Sigmoid colon (tissue), 4 donors: ENCODE results near the gene CIDEA.
"Not testable (repeated sequence)": the region's sequence is repeated elsewhere in the genome, so short reads cannot be mapped to it uniquely, and the experiment has no call there.

Experiments used
- EP300 ChIP-seq, 4 donors: sonication (generic); formaldehyde crosslinking; IDR thresholded peaks; one replicate each; pipeline ENCODE4 v1.6.1; 2017; ENCODE audit warnings: antibody characterized with exemption in 4 of 4
- POLR2A ChIP-seq, 2 donors: fragments of 450-650 bp; IDR thresholded peaks; one replicate each; pipeline ENCODE4 v1.6.1; 2016; ENCODE audit warnings: antibody characterized with exemption in 2 of 2, mild to moderate bottlenecking in 2 of 2, moderate library complexity in 2 of 2
- TF ChIP-seq, protein P1 (sequence below), 4 experiments: fragments of 450-650 bp in 3 of 4; fragments of 200-600 bp in 1 of 4; IDR thresholded peaks; one replicate each; pipeline ENCODE4 v1.5.1; 2016 to 2019; ENCODE audit warnings: antibody characterized with exemption in 4 of 4, mild to moderate bottlenecking in 3 of 4, moderate library complexity in 2 of 4

DNA sequence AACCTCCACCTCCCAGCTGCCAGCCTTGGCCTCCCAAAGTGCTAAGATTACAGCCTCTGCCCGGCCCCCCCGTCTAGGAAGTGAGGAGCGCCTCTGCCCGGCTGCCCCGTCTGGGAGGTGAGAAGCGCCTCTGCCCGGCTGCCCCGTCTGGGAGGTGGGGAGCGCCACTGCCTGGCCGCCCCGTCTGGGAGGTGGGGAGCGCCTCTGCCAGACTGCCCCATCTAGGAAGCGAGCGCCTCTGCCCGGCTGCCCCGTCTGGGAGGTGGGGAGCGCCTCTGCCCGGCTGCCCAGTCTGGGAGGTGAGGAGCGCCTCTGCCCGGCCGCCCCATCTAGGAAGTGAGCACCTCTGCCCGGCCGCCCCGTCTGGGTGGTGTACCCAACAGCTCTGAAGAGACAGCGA, 10.9 kb upstream of the CIDEA start:
- TF ChIP-seq, protein P1, sequence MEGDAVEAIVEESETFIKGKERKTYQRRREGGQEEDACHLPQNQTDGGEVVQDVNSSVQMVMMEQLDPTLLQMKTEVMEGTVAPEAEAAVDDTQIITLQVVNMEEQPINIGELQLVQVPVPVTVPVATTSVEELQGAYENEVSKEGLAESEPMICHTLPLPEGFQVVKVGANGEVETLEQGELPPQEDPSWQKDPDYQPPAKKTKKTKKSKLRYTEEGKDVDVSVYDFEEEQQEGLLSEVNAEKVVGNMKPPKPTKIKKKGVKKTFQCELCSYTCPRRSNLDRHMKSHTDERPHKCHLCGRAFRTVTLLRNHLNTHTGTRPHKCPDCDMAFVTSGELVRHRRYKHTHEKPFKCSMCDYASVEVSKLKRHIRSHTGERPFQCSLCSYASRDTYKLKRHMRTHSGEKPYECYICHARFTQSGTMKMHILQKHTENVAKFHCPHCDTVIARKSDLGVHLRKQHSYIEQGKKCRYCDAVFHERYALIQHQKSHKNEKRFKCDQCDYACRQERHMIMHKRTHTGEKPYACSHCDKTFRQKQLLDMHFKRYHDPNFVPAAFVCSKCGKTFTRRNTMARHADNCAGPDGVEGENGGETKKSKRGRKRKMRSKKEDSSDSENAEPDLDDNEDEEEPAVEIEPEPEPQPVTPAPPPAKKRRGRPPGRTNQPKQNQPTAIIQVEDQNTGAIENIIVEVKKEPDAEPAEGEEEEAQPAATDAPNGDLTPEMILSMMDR (IDR thresholded peaks at IDR 0.05): not testable (repeated sequence)
- TF ChIP-seq POLR2A, EP300 (IDR thresholded peaks at IDR 0.05): not testable (repeated sequence)
